ENCODE results near the gene VSTM5. TPM values are rescaled to one million over a fixed set of nuclear protein-coding genes. Genes with fewer than 3 reads are reported as not detected.

The VSTM5 gene
- total and polyA plus RNA-seq, 2 donors (not counting 3 experiments of a cell fraction or from before 2014, with no cell fraction given) = 0.03 TPM; not detected in 1

DNA sequence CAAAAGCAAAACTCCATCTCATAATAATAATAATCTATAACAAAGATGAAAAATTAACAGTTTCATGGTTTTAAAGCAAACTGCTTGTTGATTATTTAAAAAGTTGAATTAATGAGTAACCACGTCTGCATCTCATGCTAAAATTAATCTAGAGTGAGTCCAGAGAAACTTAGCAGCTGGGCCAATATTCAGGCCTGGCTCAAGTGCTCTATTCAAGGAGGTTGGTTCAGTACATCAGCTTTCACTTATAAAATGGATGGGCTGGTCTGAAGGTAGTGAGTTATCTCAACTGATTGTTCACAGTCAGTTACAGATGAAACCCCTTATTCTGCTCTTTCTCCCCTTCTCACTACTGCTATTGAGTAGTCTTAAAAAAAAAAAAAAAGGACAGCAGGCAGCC is 23.1 kb downstream of the VSTM5 start:
- TF ChIP-seq POLR2AphosphoS5 (IDR thresholded peaks at IDR 0.05; ENCODE audit: insufficient read depth, low read depth, low read length) = no peak
- no peak for TF ChIP-seq FOS (IDR thresholded peaks at IDR 0.05; ENCODE audit: borderline replicate concordance, insufficient read depth, low read length)
- no peak for TF ChIP-seq POLR2A (IDR thresholded peaks at IDR 0.05; ENCODE audit: low read depth, low read length)
- TF ChIP-seq, protein P1, sequence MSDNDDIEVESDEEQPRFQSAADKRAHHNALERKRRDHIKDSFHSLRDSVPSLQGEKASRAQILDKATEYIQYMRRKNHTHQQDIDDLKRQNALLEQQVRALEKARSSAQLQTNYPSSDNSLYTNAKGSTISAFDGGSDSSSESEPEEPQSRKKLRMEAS (IDR thresholded peaks at IDR 0.05; ENCODE audit: insufficient read depth, insufficient read length) = no peak
- no peak for TF ChIP-seq MYC (IDR thresholded peaks at IDR 0.05; ENCODE audit: low read depth, low read length)
- TF ChIP-seq GATA2 (IDR thresholded peaks at IDR 0.05; ENCODE audit: insufficient read depth, insufficient read length, low read depth, low read length) = no peak
- FAIRE-seq (no peak), DNase-seq (ENCODE audit: low read depth, low spot score) (no peak)
- dilution Hi-C loops (cut with MboI; ENCODE audit: extremely low pct_ligation_motif_present, low sequenced_read_pairs) = no loop called here
- Histone ChIP-seq H2AFZ (ENCODE audit: low read depth, low read length) (no peak overlapping the region), H3K4me3 (replicated peaks in 1 of 3; ENCODE audit: insufficient read depth in 1 of 3, low read depth in 1 of 3, low read length in 3 of 3) (no peak overlapping the region), H3K4me2 (ENCODE audit: insufficient read depth, low read length) (no peak overlapping the region), H4K20me1 (replicated peaks; ENCODE audit: control insufficient read depth, extremely low read depth, insufficient read depth, low read length) (no peaks in the 10 kb centered on the region), H3K9me1 (replicated peaks; ENCODE audit: control insufficient read depth, extremely low read depth, insufficient read depth, low read length) (no peaks in the 10 kb centered on the region), H3K79me2 (ENCODE audit: control insufficient read depth, insufficient read depth, low read length) (no peaks in the 10 kb centered on the region), H3K4me1 (ENCODE audit: control insufficient read depth, extremely low read depth, insufficient read depth, low read length) (no peaks in the 10 kb centered on the region), H3K9ac (replicated peaks; ENCODE audit: extremely low read depth, insufficient read depth, low read length) (no peak overlapping the region), H3K36me3 (ENCODE audit: control insufficient read depth in 2 of 2, extremely low read depth in 1 of 2, insufficient read depth in 2 of 2, low read length in 2 of 2) (no peaks in the 10 kb centered on the region), H3K27me3 (ENCODE audit: control insufficient read depth in 2 of 2, insufficient read depth in 2 of 2, low read length in 2 of 2) (no peaks in the 10 kb centered on the region), H3K27ac (ENCODE audit: insufficient read depth, low read depth, low read length) (no peak overlapping the region), H3K9me3 (replicated peaks; ENCODE audit: control insufficient read depth, insufficient read depth, low read length) (no peaks in the 10 kb centered on the region)
- no TSS peak for BruUV-seq (replicated peaks)
- intact Hi-C loops (cut with micrococcal nuclease) = no loop called here
- ChIA-PET CTCF (no interaction called here), POLR2A (no interaction called here)

DNA sequence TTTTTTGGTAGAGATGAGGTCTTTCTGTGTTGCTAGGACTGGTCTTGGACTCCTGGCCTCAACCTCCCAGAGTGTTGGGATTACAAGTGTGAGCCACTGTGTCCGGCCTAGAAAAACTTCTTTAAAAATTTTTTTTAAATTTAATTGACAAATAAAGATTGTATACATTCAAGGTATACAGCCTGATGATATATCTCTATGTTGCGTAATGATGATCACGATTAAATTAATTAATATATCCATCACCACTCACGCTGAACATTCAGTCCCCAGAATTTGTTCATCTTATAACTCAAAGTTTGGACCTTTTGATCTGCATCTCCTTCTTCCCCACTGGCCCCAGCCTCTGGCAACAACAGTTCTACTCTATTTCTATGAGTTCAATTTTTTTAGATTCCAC is 27.2 kb downstream of the VSTM5 start:
- dilution Hi-C loops (cut with MboI; ENCODE audit: extremely low pct_ligation_motif_present, low sequenced_read_pairs) = no loop called here
- Histone ChIP-seq H3K27ac (ENCODE audit: insufficient read depth, low read depth, low read length) (no peak overlapping the region), H3K4me3 (replicated peaks in 1 of 3; ENCODE audit: insufficient read depth in 1 of 3, low read depth in 1 of 3, low read length in 3 of 3) (no peak overlapping the region), H3K4me1 (ENCODE audit: control insufficient read depth, extremely low read depth, insufficient read depth, low read length) (no peaks in the 10 kb centered on the region), H2AFZ (ENCODE audit: low read depth, low read length) (no peak overlapping the region), H3K79me2 (ENCODE audit: control insufficient read depth, insufficient read depth, low read length) (no peaks in the 10 kb centered on the region), H3K4me2 (ENCODE audit: insufficient read depth, low read length) (no peak overlapping the region), H3K36me3 (ENCODE audit: control insufficient read depth in 2 of 2, extremely low read depth in 1 of 2, insufficient read depth in 2 of 2, low read length in 2 of 2) (no peaks in the 10 kb centered on the region), H3K9ac (replicated peaks; ENCODE audit: extremely low read depth, insufficient read depth, low read length) (no peak overlapping the region), H3K9me3 (replicated peaks; ENCODE audit: control insufficient read depth, insufficient read depth, low read length) (no peaks in the 10 kb centered on the region), H3K27me3 (ENCODE audit: control insufficient read depth in 2 of 2, insufficient read depth in 2 of 2, low read length in 2 of 2) (no peaks in the 10 kb centered on the region), H3K9me1 (replicated peaks; ENCODE audit: control insufficient read depth, extremely low read depth, insufficient read depth, low read length) (no peaks in the 10 kb centered on the region), H4K20me1 (replicated peaks; ENCODE audit: control insufficient read depth, extremely low read depth, insufficient read depth, low read length) (no peaks in the 10 kb centered on the region)
- no peak for DNase-seq (ENCODE audit: low read depth, low spot score)
- no TSS peak for BruUV-seq (replicated peaks)
- ChIA-PET CTCF (no interaction called here), POLR2A (no interaction called here)
- FAIRE-seq = no peak
- TF ChIP-seq, protein P1 (IDR thresholded peaks at IDR 0.05; ENCODE audit: insufficient read depth, insufficient read length) = no peak
- TF ChIP-seq POLR2A (IDR thresholded peaks at IDR 0.05; ENCODE audit: low read depth, low read length) = no peak
- TF ChIP-seq JUN (IDR thresholded peaks at IDR 0.05; ENCODE audit: borderline replicate concordance, insufficient read depth, insufficient read length, low read depth) = no peak
- no peak for TF ChIP-seq MYC (IDR thresholded peaks at IDR 0.05; ENCODE audit: low read depth, low read length)
- TF ChIP-seq, protein P2, sequence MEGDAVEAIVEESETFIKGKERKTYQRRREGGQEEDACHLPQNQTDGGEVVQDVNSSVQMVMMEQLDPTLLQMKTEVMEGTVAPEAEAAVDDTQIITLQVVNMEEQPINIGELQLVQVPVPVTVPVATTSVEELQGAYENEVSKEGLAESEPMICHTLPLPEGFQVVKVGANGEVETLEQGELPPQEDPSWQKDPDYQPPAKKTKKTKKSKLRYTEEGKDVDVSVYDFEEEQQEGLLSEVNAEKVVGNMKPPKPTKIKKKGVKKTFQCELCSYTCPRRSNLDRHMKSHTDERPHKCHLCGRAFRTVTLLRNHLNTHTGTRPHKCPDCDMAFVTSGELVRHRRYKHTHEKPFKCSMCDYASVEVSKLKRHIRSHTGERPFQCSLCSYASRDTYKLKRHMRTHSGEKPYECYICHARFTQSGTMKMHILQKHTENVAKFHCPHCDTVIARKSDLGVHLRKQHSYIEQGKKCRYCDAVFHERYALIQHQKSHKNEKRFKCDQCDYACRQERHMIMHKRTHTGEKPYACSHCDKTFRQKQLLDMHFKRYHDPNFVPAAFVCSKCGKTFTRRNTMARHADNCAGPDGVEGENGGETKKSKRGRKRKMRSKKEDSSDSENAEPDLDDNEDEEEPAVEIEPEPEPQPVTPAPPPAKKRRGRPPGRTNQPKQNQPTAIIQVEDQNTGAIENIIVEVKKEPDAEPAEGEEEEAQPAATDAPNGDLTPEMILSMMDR (IDR thresholded peaks at IDR 0.05; ENCODE audit: extremely low read depth in 1 of 2, insufficient read depth in 1 of 2, low read depth in 1 of 2, low read length in 2 of 2) = no peak
- TF ChIP-seq POLR2AphosphoS5 (IDR thresholded peaks at IDR 0.05; ENCODE audit: insufficient read depth, low read depth, low read length) = no peak
- TF ChIP-seq FOS (IDR thresholded peaks at IDR 0.05; ENCODE audit: borderline replicate concordance, insufficient read depth, low read length) = no peak
- no peak for TF ChIP-seq GATA2 (IDR thresholded peaks at IDR 0.05; ENCODE audit: insufficient read depth, insufficient read length, low read depth, low read length)
- no peak for TF ChIP-seq EZH2 (IDR thresholded peaks at IDR 0.05; ENCODE audit: borderline replicate concordance, low read depth, low read length, severe bottlenecking)
- intact Hi-C loops (cut with micrococcal nuclease) = no loop called here

Data from endothelial cell of umbilical vein (primary cell).